HCT116 (cell line): Measurements from ENCODE around the gene SCN2B. TPM values are rescaled to one million over a fixed set of nuclear protein-coding genes. Genes with fewer than 3 reads are reported as not detected.

ENCODE experiments used
- ATAC-seq: fragments of 200-7000 bp; cut with Tn5 transposase; 2 replicates; pipeline ENCODE4 v1.9.1; 2020; ENCODE audit warnings: mild to moderate bottlenecking, moderate library complexity
- BruUV-seq: library from RNA; stranded (reverse); fragments of 400-500 nt; replicated peaks from 2 replicates; lab custom pipeline; 2021; lab: Mats Ljungman, UMichigan
- CTCF ChIA-PET: fragments of 300-600 bp; sonication (Branson Sonifier 250); formaldehyde crosslinking; loops from one replicate; lab custom pipeline; 2021; ENCODE audit warnings: antibody characterized with exemption; lab: Charles Lee
- POLR2A ChIA-PET: fragments of 300-600, 350-600 bp; sonication (Branson Sonifier 250); formaldehyde crosslinking; loops from one replicate; lab custom pipeline; 2021; ENCODE audit warnings: antibody characterized with exemption; lab: Charles Lee
- RAD21 ChIA-PET, 2 experiments: fragments of 300-600 bp; sonication (Branson Sonifier 250); formaldehyde crosslinking; loops; one replicate each; lab custom pipeline; 2023; ENCODE audit warnings: low total read pairs in 2 of 2; ENCODE audit not compliant: uncharacterized antibody in 2 of 2, unreplicated experiment in 2 of 2, low non-redundant PET in 1 of 2; lab: Charles Lee
- DNase-seq: peaks from one replicate; pipeline ENCODE4 v3.0.0-alpha.2; 2010; ENCODE audit warnings: low read depth, low spot score
- H2AFZ ChIP-seq: fragments of 200-600 bp; shearing (Covaris generic), sonication (generic); 2 replicates; pipeline ENCODE4 v1.6.1; 2017; ENCODE audit warnings: low read depth, mixed run types, mixed read lengths, antibody characterized with exemption, low read length; ENCODE audit not compliant: poor library complexity, severe bottlenecking
- H3K27ac ChIP-seq: 2 replicates; pipeline ENCODE4 v1.5.1; 2012; ENCODE audit warnings: low read depth, low read length
- H3K27me3 ChIP-seq: fragments of 200-600 bp; sonication (generic); 2 replicates; pipeline ENCODE4 v1.6.1; 2016; ENCODE audit warnings: mixed run types, low read length, mixed read lengths; ENCODE audit not compliant: insufficient read depth
- H3K36me3 ChIP-seq, 2 experiments: fragments of 200-500 bp in 1 of 2; fragments of 200-600 bp in 1 of 2; sonication (Bioruptor generic) in 1 of 2; sonication (generic) in 1 of 2; 2 replicates each; pipeline versions ENCODE4 v1.5.1 to v1.6.1; 2014 to 2016; ENCODE audit warnings: low read length in 2 of 2, inconsistent platforms in 1 of 2, mixed read lengths in 1 of 2, mixed run types in 1 of 2; ENCODE audit not compliant: insufficient read depth in 2 of 2, control insufficient read depth in 1 of 2
- H3K4me1 ChIP-seq, 2 experiments: fragments of 200-600 bp in 1 of 2; sonication (generic) in 1 of 2; 2 replicates each; pipeline versions ENCODE4 v1.5.1 to v1.6.1; 2012 to 2017; ENCODE audit warnings: low read length in 2 of 2, inconsistent platforms in 1 of 2, mild to moderate bottlenecking in 1 of 2, mixed read lengths in 1 of 2, mixed run types in 1 of 2, moderate library complexity in 1 of 2; ENCODE audit not compliant: insufficient read depth in 2 of 2, control insufficient read depth in 1 of 2
- H3K4me2 ChIP-seq: fragments of 200-600 bp; sonication (generic); 2 replicates; pipeline ENCODE4 v1.6.1; 2017; ENCODE audit warnings: mixed run types, low read length, mixed read lengths
- H3K4me3 ChIP-seq, 2 experiments: fragments of 200-600 bp in 1 of 2; sonication (generic) in 1 of 2; replicated peaks in 1 of 2; 2 replicates each; pipeline ENCODE4 v1.5.1; 2011 to 2016; ENCODE audit warnings: low read length in 2 of 2, control low read depth in 1 of 2, low read depth in 1 of 2, mild to moderate bottlenecking in 1 of 2, mixed read lengths in 1 of 2, mixed run types in 1 of 2
- H3K79me2 ChIP-seq: fragments of 200-600 bp; sonication (generic); 2 replicates; pipeline ENCODE4 v1.6.1; 2017; ENCODE audit warnings: mild to moderate bottlenecking, mixed run types, low read length, moderate library complexity, mixed read lengths; ENCODE audit not compliant: insufficient read depth
- H3K9ac ChIP-seq: fragments of 200-600 bp; sonication (generic); 2 replicates; pipeline ENCODE4 v1.6.1; 2016; ENCODE audit warnings: low read length, mixed read lengths
- H3K9me2 ChIP-seq: fragments of 200-600 bp; sonication (generic), shearing (Covaris generic); 2 replicates; pipeline ENCODE4 v1.6.1; 2017; ENCODE audit warnings: mixed run types, mild to moderate bottlenecking, moderate library complexity; ENCODE audit not compliant: insufficient read depth
- H3K9me3 ChIP-seq, 2 experiments: fragments of 200-500 bp in 1 of 2; fragments of 200-600 bp in 1 of 2; sonication (Bioruptor generic) in 1 of 2; sonication (generic) in 1 of 2; 2 replicates each; pipeline ENCODE4 v1.6.1; 2014 to 2017; ENCODE audit warnings: low read length in 2 of 2, mixed read lengths in 2 of 2, inconsistent platforms in 1 of 2, low read depth in 1 of 2, mild to moderate bottlenecking in 1 of 2, mixed run types in 1 of 2, moderate library complexity in 1 of 2; ENCODE audit not compliant: control insufficient read depth in 1 of 2, insufficient read depth in 1 of 2
- H4K20me1 ChIP-seq: fragments of 200-600 bp; sonication (generic), shearing (Covaris generic); 2 replicates; pipeline ENCODE4 v1.6.1; 2017; ENCODE audit warnings: mixed run types, mild to moderate bottlenecking, moderate library complexity; ENCODE audit not compliant: insufficient read depth
- CBX3 ChIP-seq: IDR thresholded peaks from 2 replicates; pipeline ENCODE4 v1.6.1; 2012; ENCODE audit warnings: low read depth
- CEBPB ChIP-seq: IDR thresholded peaks from 2 replicates; pipeline ENCODE4 v1.6.1; 2012; ENCODE audit warnings: low read depth
- EGR1 ChIP-seq: IDR thresholded peaks from 2 replicates; pipeline ENCODE4 v1.6.1; 2012; ENCODE audit warnings: low read depth
- ELF1 ChIP-seq: IDR thresholded peaks from 2 replicates; pipeline ENCODE4 v1.6.1; 2012; ENCODE audit warnings: low read depth, borderline replicate concordance
- EZH2phosphoT487 ChIP-seq: fragments of 200-600 bp; IDR thresholded peaks from 2 replicates; pipeline ENCODE4 v1.6.1; 2018; ENCODE audit warnings: antibody characterized with exemption, borderline replicate concordance
- FOSL1 ChIP-seq: IDR thresholded peaks from 2 replicates; pipeline ENCODE4 v1.6.1; 2012; ENCODE audit warnings: low read depth
- JUND ChIP-seq: IDR thresholded peaks from 2 replicates; pipeline ENCODE4 v1.6.1; 2012
- MAX ChIP-seq: IDR thresholded peaks from 2 replicates; pipeline ENCODE4 v1.6.1; 2012
- POLR2A ChIP-seq: IDR thresholded peaks from 2 replicates; pipeline ENCODE4 v1.7.0; 2011; ENCODE audit warnings: borderline replicate concordance; ENCODE audit not compliant: insufficient read depth, insufficient read length; ENCODE audit errors: extremely low read depth
- RAD21 ChIP-seq: IDR thresholded peaks from 2 replicates; pipeline ENCODE4 v1.6.1; 2012; ENCODE audit warnings: low read depth, mild to moderate bottlenecking
- SIN3A ChIP-seq: IDR thresholded peaks from 2 replicates; pipeline ENCODE4 v1.6.1; 2012; ENCODE audit warnings: low read depth
- SP1 ChIP-seq: IDR thresholded peaks from 2 replicates; pipeline ENCODE4 v1.6.1; 2012; ENCODE audit warnings: low read depth
- SRF ChIP-seq: IDR thresholded peaks from 2 replicates; pipeline ENCODE4 v1.6.1; 2012; ENCODE audit warnings: low read depth
- ZFX ChIP-seq: fragments of 450-650 bp; IDR thresholded peaks from 2 replicates; pipeline ENCODE4 v1.6.1; 2017
- ZNF274 ChIP-seq: fragments of 200-500 bp; sonication (Bioruptor generic); IDR thresholded peaks from 2 replicates; pipeline ENCODE4 v1.6.1; 2014; ENCODE audit warnings: mild to moderate bottlenecking, low read depth, low read length, inconsistent platforms
- intact Hi-C: fragments of 100-400 bp; cut with micrococcal nuclease; formaldehyde crosslinking; loops from 2 replicates; pipeline ENCODE4 v1.10.0; 2022
- total RNA-seq: library from RNA; stranded (reverse); gene quantifications from one replicate; pipeline ENCODE4 v1.2.1, GENCODE V29; 2021; ENCODE audit not compliant: unreplicated experiment
- TF ChIP-seq, protein P1 (sequence below): IDR thresholded peaks from 2 replicates; pipeline ENCODE4 v1.6.1; 2012; ENCODE audit warnings: low read depth

The SCN2B gene
- total RNA-seq, 1 experiment from 2014 or later: not detected

DNA sequence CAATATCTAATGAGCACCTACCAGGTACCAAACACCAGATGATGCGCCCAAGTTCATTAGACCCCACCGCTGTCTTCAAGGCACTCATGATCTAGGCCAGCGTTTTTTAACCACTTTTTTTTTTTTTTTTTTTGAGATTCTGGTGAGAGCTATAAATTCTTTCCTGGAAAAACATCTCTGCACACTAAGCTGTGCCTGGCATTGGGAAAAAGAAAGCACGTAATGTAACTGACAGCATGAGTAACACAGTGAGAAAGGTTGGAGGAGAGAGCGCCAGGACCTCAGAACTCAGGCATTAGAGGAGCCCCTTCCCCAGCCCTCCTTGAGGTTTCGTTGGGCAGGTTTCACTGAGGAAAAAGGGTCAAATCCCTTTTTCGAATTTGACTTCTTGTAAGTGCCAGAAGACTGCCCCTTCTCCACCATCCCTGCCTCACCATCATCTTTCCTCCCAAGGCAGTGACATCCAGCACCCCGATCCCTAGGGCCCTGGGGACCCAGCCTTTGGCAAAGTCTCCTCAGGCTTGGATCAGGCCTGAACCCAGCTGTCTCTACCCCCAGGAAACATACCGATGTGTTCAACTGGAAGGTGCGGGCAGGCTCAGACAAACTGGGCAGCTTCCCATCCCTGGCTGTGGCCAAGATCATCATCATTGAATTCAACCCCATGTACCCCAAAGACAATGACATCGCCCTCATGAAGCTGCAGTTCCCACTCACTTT lies 63.6 kb downstream of the SCN2B start:
- CTCF ChIA-PET: no interaction called here
- H3K27me3 ChIP-seq: no peaks in the 10 kb centered on the region
- RAD21 ChIA-PET: no interaction called here
- BruUV-seq: no TSS peak
- H3K9me2 ChIP-seq: no peaks in the 10 kb centered on the region
- DNase-seq (no peak), ATAC-seq (no peak)
- no peak overlapping the region for H2AFZ ChIP-seq
- no peaks in the 10 kb centered on the region for H3K4me1 ChIP-seq
- H4K20me1 ChIP-seq: no peaks in the 10 kb centered on the region
- no peak overlapping the region for H3K4me2 ChIP-seq
- intact Hi-C loops: no loop called here
- POLR2A ChIA-PET: no interaction called here
- H3K36me3 ChIP-seq: no peaks in the 10 kb centered on the region
- H3K27ac ChIP-seq: no peak overlapping the region
- H3K9ac ChIP-seq: no peak overlapping the region
- H3K4me3 ChIP-seq: no peak overlapping the region
- TF ChIP-seq SIN3A (no peak), ZNF274 (no peak), CEBPB (no peak), EGR1 (no peak), ELF1 (no peak), JUND (no peak), POLR2A (no peak), CBX3 (no peak), RAD21 (no peak), FOSL1 (no peak), SRF (no peak), SP1 (no peak), EZH2phosphoT487 (no peak), MAX (no peak), ZFX (no peak)
- TF ChIP-seq, protein P1, sequence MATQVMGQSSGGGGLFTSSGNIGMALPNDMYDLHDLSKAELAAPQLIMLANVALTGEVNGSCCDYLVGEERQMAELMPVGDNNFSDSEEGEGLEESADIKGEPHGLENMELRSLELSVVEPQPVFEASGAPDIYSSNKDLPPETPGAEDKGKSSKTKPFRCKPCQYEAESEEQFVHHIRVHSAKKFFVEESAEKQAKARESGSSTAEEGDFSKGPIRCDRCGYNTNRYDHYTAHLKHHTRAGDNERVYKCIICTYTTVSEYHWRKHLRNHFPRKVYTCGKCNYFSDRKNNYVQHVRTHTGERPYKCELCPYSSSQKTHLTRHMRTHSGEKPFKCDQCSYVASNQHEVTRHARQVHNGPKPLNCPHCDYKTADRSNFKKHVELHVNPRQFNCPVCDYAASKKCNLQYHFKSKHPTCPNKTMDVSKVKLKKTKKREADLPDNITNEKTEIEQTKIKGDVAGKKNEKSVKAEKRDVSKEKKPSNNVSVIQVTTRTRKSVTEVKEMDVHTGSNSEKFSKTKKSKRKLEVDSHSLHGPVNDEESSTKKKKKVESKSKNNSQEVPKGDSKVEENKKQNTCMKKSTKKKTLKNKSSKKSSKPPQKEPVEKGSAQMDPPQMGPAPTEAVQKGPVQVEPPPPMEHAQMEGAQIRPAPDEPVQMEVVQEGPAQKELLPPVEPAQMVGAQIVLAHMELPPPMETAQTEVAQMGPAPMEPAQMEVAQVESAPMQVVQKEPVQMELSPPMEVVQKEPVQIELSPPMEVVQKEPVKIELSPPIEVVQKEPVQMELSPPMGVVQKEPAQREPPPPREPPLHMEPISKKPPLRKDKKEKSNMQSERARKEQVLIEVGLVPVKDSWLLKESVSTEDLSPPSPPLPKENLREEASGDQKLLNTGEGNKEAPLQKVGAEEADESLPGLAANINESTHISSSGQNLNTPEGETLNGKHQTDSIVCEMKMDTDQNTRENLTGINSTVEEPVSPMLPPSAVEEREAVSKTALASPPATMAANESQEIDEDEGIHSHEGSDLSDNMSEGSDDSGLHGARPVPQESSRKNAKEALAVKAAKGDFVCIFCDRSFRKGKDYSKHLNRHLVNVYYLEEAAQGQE: no peak
- TF ChIP-seq, all 23 proteins: peak for 0
- Histone ChIP-seq H3K9me3 (no peaks in the 10 kb centered on the region), H3K79me2 (no peaks in the 10 kb centered on the region)

Other genes starting within 250 kb of the SCN2B start
- gene TMPRSS13, start 247.2 kb downstream of the SCN2B start, total RNA-seq: 0.52 TPM
- 1.7 TPM for gene IL10RA, start 190.2 kb downstream of the SCN2B start, total RNA-seq
- gene TMPRSS4, start 99.6 kb downstream of the SCN2B start, total RNA-seq: 1.5 TPM
- not detected for gene SMIM35, start 89.7 kb downstream of the SCN2B start, total RNA-seq
- 0.32 TPM for gene SCN4B, start 23.8 kb downstream of the SCN2B start, total RNA-seq
- gene JAML, start 48.4 kb upstream of the SCN2B start, total RNA-seq: 0.30 TPM
- 8.7 TPM for gene MPZL3, start 75.7 kb upstream of the SCN2B start, total RNA-seq
- gene MPZL2, start 87.7 kb upstream of the SCN2B start, total RNA-seq: 16.8 TPM
- gene CD3E, start 128.1 kb upstream of the SCN2B start, total RNA-seq: 0.79 TPM
- gene CD3D, start 166.1 kb upstream of the SCN2B start, total RNA-seq: 1.0 TPM
- 0.20 TPM for gene CD3G, start 167.7 kb upstream of the SCN2B start, total RNA-seq
- gene UBE4A, start 183.0 kb upstream of the SCN2B start, total RNA-seq: 49.9 TPM
- 205 TPM for gene ATP5MG, start 225.0 kb upstream of the SCN2B start, total RNA-seq